NOMO-1 (cell line): ENCODE measurements around the gene MGAT5B.
A peak's percentile ranks its signal among the peaks of the same experiment; 100 is the strongest.

Experiments
- DNase-seq, 2 experiments: peaks; one replicate each; lab custom pipeline; 2025; ENCODE audit not compliant: unreplicated experiment in 2 of 2; lab: John Stamatoyannopoulos, UW

Gene MGAT5B

DNA sequence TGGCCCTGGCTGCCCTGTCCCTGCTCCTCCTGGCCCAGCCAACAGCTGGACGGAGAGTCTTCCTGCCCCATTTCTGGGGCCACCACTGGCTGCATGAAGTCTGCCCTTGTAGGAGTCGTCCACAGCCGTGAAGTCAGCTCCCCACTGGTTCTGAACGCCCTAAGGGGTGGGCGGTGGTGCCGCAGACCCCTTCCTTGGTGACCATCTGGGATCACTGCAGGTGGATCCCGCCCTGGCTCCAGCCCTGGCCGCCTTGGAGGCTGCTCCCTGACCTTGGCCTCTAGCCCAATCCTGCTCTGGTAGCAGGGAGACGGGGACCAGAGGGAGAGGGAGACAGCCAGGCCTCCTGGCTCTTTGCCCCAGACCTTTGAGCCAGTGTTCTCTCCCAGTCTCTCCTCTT is 35.4 kb downstream of the MGAT5B start:
- DNase-seq: no peak

DNA sequence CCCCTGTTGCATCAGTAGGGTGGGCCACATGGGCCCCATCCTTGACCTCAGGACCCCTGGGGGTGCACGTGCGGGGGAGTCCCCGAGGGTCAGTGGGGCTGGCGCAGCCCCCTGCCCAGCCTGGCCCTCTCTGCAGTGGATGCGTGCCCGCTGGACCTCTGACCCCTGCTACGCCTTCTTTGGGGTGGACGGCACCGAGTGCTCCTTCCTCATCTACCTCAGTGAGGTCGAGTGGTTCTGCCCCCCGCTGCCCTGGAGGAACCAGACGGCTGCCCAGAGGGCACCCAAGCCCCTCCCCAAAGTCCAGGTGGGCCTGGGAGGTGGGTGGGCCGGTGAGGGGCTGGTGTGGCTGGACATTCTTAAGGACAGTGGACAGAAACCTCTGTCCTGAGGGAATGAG is 35.9 kb downstream of the MGAT5B start:
- no peak for DNase-seq

DNA sequence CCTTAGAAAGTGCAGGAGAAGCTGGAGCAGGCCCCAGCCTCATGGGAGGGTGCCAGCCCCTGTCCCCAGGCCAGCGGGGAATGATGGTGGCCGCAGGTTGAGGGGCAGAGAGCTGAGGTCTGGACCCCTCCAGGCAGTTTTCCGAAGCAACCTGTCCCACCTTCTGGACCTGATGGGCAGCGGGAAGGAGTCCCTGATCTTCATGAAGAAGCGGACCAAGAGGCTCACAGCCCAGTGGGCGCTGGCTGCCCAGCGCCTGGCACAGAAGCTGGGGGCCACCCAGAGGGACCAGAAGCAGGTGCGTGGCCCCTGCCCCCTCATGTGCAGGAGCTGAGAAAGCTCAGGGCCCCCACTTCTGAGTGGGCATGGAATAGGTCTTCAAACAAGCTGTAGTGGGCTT is 36.8 kb downstream of the MGAT5B start:
- DNase-seq: no peak

DNA sequence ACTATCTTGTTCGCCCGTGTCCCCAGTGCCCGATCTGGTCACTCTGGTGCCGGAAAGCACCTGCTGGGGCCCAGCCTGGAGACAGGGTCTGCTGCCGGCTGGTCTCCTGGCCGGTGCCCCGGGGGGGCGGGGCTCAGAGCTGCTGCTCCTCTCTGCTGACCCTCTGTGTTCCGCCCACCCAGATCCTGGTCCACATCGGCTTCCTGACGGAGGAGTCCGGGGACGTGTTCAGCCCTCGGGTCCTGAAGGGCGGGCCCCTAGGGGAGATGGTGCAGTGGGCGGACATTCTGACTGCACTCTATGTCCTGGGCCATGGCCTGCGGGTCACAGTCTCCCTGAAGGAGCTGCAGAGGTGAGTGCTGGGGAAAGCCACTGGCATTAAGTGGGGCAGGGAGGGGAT is 37.6 kb downstream of the MGAT5B start:
- no peak for DNase-seq

DNA sequence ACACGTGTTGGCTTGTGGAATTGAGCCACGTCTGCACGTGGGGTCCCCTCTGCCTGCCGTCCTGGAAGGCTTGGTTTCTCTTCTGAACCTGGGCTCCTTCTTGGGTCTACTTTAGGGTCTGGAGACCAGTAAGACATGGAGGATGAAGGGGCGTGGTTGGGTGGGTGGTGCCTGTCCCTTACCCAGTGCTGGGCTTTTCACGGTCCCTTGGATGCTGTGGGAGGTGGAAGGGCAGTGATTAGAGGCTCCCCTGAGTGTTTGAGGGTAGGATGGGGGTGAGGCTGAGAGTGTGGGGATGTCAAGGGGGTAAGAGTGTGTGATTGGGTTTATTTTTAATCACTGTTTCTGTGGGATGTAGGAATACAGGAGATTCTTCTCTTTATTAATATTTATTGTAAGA is 38.3 kb downstream of the MGAT5B start:
- no peak for DNase-seq

DNA sequence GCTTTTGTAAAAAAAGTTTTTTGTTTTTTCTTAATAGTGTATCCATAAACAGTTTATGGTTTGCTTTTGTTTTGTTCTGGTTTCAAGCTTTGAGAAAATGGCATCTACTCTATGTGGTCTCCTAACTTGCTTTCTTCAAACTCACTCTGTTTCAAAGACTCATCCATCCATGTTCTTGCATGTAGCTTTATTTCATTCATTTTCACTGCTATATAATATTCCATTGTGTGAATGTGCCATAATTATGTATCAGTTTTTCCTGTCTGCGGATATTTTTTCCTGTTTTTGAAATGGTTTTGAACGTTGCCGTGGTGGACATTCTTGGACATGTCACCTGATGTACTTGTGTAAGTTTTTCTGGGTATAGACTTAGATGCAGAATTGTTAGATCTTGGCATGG is 39.1 kb downstream of the MGAT5B start:
- no peak for DNase-seq

DNA sequence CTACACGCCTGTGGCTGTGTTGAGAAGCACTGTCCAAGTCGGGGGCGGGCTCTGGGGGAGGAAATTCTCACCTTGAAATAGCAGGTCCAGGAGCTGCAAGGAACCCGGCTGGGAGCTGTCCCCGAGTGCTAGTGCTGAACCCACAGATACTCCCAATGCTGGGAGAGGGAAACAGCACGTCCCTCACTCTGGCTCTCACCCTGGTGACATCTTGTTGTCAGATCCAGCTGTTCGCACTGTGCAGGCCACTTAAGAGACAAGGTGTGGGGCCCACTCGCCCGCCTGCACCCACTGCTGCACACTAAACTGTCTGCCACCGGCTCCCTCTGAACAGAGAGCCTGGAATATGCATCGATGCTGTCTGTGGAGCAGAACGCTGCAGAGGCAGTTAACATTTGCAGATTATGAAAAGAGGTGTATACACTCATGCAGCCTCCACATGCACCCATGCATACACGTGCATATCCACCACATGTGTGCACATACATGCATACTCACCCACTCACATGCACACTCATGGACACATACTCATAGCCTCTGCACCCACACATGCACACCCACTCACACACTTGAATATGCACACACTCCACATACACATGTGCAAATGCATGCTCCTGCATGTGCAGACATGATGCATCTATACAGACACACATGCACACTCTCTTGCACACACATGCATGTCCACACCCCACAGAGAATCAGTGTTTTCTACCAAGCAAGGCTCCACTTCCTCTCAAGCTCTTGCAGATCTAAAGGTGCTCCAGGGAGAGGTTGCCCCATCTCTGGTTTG is 42.0 kb downstream of the MGAT5B start:
- DNase-seq: peak in 1 of 2 experiments; percentile 29

DNA sequence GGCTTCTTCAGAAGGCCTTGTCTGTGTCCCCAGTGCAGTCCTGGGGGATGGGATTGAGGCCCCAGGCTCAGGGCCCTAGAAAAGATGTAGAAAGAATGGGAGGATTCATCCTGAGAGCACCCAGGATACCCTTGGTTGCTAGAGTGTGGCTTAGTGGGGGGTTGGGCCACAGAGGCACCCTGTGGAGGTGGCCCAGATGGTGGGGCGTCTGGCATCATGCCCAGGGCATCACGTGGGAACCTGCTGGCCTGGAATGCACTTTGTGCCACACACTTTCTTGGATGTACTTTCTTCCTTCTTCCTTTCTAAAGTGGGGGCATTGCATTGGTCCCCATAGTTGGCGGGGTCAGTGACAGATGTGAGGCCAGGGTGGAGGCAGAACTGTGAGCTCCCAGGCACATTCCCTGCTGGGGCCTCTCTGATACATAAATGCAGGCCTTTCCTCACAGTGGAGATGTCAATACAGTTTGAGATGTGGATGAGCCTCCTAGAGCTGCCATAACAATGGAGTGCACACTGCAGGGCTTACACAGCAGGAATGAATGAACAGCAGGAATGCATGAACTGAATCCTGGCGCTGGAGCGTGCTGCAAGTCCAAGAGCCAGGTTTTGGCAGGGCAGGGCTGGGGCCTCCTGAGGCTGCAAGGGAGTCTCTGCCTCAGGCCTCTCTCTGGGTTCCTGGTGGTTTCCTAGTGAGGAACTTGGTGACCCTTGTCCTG is 43.3 kb downstream of the MGAT5B start:
- no peak for DNase-seq

DNA sequence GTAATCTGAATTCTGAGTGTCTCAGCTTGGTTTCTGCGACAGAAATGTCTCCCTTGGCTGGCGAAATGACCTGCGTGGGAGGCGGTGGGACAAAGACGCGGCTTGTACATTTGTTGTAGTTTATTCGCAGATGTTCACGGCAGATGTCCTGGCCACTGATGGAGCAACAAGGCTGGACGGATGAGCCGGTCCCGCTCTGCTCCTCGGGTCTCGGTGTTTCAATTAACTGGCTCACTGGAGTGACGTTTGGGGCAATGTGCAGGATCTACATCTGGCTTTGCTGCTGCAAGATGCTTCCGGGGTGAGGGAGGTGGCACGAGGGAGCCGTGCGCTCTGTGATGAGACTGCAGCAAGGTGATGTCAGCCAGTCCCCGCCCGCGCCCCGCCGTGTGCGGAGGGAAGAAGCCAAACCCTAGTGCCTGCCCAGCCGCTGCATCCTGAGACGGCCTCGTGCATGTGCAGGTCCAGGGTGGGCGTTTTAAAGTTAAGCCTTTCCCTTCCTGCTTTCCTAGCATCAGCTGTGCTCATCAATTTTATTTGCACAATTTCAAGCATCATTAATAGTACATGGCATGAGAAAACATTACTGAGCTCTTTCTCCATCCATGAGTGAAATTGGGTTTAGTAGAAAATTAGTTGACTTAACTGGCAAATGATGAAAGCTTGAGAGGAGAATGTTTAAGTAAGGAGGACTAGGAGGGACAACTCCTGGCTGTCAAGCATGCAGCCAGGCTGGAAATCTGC is 44.4 kb downstream of the MGAT5B start:
- DNase-seq: no peak

DNA sequence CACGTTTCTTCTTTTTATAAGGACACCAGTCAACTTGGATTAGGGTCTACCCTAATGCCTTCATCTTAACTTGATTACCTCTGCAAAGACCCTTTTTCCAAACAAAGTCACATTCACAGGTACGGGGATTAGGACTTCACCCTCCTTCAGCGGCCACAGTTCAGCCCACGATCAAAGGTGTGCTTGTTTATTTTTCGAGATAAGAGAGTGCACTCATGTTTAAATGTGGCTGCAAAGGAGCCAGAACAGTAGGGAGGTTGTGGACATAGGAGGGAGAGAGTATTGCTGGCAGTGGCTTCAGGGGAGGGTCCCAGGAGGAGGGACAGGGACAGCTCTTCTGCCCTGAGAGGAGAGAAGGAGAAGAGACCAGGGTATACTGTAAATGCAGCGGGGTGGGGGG is 46.7 kb downstream of the MGAT5B start:
- no peak for DNase-seq

DNA sequence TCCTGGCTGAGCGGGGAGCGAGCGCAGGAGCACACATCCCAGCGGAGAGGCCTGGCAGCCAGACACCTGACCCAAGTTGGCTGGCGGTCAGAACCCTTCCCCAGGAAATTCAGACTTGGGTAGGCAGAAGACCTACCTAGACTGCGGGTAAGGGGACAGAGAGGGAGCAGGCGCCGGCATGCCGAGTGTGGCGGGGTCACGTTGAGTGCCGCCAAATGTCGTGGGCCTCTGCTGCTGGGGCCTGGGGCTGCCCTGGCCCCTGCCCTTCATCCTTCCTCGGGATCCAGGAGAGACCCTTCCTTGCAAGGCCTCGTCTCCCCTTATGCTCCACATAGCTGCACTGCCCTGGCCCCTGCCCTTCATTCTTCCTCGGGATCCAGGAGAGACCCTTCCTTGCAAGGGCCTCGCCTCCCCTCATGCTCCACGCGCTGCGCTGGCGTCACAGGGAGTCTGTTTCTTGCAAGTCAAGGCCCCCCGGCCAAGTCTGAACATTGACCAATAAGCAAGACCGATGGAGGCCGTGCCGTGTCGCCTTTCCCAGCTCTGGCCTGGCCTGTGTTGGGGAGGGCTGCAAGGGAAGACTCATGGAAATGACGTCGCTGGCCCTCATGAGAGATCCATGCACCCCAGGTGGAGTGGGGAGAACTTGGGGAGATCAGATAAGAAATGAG is 47.8 kb downstream of the MGAT5B start:
- DNase-seq: no peak

DNA sequence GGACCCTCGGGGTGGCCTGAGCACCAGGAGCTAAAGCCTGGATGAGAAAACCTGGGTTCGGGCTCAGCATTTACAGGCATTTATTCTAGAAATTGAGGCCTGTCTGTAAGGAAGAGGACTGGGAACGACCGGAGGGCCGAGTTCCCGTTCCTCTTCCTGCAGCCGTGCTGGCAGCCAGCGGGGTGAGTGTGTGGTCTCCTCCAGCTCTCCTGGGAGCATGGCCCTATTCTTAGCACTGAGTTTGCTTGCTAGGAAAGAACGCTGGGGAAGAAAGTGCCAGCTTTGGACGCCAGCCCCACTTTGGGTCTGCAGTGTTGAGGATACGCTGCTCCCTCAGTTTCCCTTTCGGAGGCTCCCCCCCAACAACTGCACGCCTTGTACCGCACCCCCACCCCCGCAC is 49.6 kb downstream of the MGAT5B start:
- DNase-seq: no peak

DNA sequence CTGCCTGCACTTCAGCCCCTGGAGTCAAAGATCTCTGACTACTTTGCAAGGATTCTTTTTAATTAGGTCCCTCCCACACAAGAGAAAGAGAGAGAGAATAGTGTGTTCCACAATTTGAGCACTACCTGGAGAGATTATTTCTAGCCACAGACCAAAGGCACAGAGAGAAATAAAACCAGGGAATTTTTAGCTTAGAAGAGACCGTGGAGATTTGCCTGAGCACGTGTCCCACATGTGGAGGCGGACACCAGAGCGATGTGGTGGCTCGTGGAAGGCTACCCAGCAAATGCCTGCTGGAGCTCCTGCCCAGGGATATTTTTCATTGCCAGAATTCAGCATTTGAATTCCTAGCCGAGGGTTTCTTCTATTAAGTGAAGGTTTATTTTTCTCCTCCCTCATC is 50.6 kb downstream of the MGAT5B start:
- no peak for DNase-seq

DNA sequence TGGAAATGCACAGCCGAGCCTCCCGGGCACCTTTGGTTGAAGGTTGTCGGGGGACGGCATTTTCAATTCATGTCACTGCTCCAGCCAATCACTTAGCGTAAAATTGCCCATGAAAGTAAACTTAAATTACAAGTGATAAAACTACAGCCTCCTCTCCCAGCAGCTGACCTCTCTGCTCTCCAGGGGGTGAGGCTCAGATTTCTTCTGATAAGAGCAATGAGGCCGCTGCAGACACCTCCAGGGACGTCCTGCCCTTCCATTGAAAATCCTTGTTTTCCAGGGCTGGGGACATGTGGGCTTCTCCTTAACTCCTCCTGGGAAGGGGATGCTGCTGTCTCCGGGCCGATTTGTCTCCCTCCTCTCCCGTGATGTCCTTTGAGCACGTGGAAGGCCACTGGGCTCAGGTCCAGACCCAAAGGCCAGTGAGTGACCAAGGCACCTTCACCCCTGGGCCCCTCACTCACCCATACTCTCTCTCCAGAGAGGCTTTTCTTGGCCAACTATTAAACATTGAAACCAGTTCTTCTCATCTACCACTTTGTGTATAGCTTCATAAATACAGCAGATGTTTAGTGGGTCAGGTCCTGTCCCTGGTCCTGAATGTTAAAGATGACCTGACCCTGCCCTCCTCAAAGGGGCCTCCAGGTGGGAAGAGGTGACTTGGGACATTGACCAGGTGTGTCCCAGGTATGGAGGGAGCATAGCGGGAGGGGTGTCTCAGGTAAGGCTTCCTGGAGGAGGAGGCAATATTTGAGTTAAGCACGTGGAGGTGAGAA is 52.3 kb downstream of the MGAT5B start:
- no peak for DNase-seq

DNA sequence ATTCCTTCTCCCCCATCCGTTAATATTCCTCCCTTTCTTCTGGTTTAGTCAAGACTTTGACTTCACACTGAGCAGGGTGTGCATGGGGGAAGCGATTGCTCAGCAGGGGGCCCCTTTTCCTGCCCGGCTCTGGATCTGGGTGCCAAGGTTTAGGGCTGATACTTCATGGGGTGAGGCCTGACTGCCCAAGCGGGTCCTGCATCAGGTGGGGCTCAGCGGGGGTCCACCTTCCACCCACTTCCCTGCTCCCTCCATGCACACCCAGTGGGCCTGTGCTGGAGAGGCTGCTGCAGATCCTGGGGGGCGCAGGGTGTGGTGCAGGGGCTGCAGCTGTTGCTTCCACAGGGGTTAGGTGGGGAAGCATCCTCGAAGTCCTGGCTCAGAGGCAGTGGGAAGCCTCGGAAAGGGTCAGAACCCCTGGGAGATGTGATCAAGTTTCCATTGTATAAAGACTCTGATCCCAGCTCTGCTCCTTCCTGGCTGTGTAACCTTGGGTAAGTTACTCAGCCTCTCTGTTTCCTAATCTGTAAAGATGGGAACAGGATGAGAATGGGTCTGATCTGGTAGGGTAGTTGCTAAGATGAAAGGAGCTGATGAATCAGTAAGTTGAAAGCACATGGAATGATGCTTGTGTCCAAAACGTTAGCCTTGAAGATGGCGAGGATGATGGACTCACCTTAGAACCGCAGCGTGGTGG is 53.3 kb downstream of the MGAT5B start:
- no peak for DNase-seq

DNA sequence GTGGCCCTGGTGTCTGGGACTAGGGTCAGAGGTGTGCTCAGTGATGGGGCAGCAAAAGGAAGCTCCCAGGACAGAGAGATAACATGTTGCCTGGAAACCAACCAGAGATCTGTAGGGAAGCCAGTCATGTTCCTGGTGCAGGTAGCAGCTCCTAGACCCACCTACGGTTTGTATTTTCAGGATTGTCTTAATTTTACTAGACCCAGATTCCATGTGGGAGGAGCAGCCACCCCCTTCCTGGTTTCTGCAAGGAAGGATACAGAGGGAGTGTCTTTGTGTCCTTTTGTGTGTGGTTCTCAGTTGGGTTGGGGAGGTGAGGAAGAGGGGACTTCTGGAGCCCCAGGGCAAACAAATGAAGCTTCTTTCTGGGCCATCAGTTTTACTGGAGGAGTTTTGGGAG is 53.9 kb downstream of the MGAT5B start:
- DNase-seq: no peak

DNA sequence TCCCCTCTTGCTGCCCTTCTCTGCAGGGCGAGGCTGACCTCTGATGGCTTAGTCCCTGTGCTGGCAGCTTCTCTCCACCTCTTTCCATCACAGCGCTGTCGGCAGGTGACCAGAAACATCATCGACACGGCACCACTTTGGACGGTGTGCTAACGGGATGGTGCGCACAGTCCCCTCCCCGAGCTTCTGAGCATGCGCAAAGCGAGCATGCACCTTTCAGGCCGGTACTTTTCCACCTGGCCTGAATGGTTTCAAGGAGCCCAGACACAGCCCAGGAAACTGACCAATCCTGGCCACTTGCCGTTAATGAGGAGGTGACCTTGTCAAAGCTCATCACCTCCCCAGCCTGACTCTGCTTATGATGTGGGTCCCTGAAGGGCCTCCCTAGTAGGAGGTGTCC is 54.8 kb downstream of the MGAT5B start:
- DNase-seq: no peak

DNA sequence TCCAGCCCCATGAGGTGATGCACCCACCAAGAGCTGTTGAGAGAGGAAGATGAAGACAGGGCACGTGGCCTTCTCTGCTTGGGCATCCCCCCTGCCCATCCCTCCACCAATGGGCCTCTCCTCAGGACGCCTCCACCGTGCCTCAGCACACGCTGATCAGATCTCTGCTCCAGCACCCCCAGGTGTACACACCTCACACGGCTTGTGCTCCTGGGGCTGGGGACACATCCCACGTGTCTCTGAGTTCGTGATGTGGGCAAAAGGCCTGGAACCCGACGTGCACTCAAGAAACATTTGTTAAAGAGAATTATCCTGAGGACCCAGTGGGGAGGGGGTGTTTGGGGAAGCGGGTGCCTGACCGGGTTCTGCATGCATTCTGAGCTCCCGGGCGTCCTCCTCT is 55.3 kb downstream of the MGAT5B start:
- no peak for DNase-seq

DNA sequence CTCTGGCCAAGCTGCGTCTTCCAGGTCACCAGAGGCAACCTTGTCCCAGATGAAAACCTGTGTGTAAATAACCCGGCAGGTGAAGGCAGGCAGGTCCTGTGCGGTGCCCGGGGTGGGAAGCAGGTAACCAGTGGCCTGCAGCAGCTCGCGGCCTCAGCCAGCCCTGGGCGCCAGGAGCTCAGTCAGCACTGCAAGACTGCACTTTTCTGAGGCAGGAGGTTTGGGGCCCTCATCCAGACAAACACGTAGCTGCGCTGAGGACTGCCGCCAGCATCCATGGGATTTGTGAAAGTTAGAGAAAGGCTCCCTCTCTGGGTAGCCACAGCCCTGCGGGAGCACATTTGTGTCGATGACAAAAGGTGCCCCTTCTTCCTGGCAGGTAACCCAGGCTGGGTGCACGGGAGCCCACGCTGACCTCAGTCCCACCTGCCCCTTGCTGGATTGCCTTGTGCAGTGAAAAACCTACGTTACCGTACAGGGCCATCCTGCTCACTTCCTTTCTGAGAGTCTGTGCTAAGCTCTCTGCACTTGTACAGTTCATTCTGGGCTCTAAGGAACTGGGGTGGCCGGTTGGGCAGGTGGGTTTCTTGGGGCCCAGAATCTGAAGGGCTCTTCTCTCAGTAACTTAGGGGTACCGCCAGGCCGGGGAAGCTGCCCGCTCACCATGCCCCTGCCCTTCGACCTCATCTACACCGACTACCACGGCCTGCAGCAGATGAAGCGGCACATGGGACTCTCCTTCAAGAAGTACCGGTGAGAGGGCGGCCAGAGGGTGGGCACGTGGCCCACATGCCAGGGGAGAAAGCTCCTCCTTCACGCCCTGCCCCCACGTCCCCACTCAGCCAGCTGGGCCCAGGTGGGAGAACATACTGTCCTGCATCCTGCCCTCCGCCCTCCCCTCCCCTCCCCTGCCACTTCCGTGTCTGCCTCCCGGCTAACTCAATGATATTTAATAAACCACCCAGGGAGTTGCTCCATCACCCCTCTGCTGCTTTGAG is 56.4 kb downstream of the MGAT5B start:
- no peak for DNase-seq
